Panc1 (cell line): ENCODE measurements around the gene SCGB1C1. TPM values are rescaled to one million over a fixed set of nuclear protein-coding genes. Genes with fewer than 3 reads are reported as not detected.

Source experiments
- total RNA-seq: library from RNA; stranded (reverse); gene quantifications from one replicate; pipeline ENCODE4 v1.2.1, GENCODE V29; 2021; ENCODE audit not compliant: unreplicated experiment

The SCGB1C1 gene
- total RNA-seq, 1 experiment from 2014 or later = not detected

Other genes with a start within 250 kb of the SCGB1C1 start
- 89.0 TPM for gene BET1L, start 14.3 kb downstream of the SCGB1C1 start, total RNA-seq
- 264 TPM for gene RIC8A, start 14.6 kb downstream of the SCGB1C1 start, total RNA-seq
- 37.5 TPM for gene SIRT3, start 43.3 kb downstream of the SCGB1C1 start, total RNA-seq
- 271 TPM for gene PSMD13, start 43.9 kb downstream of the SCGB1C1 start, total RNA-seq
- gene NLRP6, start 85.3 kb downstream of the SCGB1C1 start, total RNA-seq = 0.59 TPM
- gene PGGHG, start 96.0 kb downstream of the SCGB1C1 start, total RNA-seq = 115 TPM
- gene IFITM5, start 106.4 kb downstream of the SCGB1C1 start, total RNA-seq = not detected
- 183 TPM for gene IFITM2, start 114.7 kb downstream of the SCGB1C1 start, total RNA-seq
- gene IFITM1, start 121.0 kb downstream of the SCGB1C1 start, total RNA-seq = 66.3 TPM
- gene IFITM3, start 127.8 kb downstream of the SCGB1C1 start, total RNA-seq = 614 TPM
- 122 TPM for gene B4GALNT4, start 176.4 kb downstream of the SCGB1C1 start, total RNA-seq
- 36.8 TPM for gene PKP3, start 201.1 kb downstream of the SCGB1C1 start, total RNA-seq
- gene SIGIRR, start 221.9 kb downstream of the SCGB1C1 start, total RNA-seq = 183 TPM
- 61.4 TPM for gene ANO9, start 248.9 kb downstream of the SCGB1C1 start, total RNA-seq